Neural cell (in vitro differentiated cells): Measurements from ENCODE around the gene LGALS1. TPM values are rescaled to one million over a fixed set of nuclear protein-coding genes. Genes with fewer than 3 reads are reported as not detected.

Source experiments
- H2AFZ ChIP-seq: fragments of 200-600, 300-800 bp; sonication (generic), shearing (Covaris generic); 2 replicates; pipeline ENCODE4 v1.6.0; 2014; ENCODE audit warnings: low read depth, mild to moderate bottlenecking, antibody characterized with exemption, low read length, moderate library complexity
- H3F3A ChIP-seq: fragments of 200-600 bp; shearing (Covaris generic); 2 replicates; pipeline ENCODE4 v1.6.1; 2016; ENCODE audit warnings: mild to moderate bottlenecking, moderate library complexity, mixed read lengths, antibody characterized with exemption, low read length; ENCODE audit not compliant: insufficient read depth, poor library complexity, severe bottlenecking
- H3K27ac ChIP-seq: fragments of 200-600, 300-800 bp; sonication (generic), shearing (Covaris generic); 2 replicates; pipeline ENCODE4 v1.5.1; 2014; ENCODE audit warnings: mild to moderate bottlenecking, low read length, moderate library complexity
- H3K27me3 ChIP-seq: fragments of 300-800, 200-600 bp; sonication (generic), shearing (Covaris generic); 2 replicates; pipeline ENCODE4 v1.6.0; 2014; ENCODE audit warnings: mild to moderate bottlenecking, low read depth, low read length, moderate library complexity; ENCODE audit not compliant: insufficient read depth
- H3K36me3 ChIP-seq: fragments of 300-800, 200-600 bp; sonication (generic), shearing (Covaris generic); 2 replicates; pipeline ENCODE4 v1.5.1; 2014; ENCODE audit warnings: mild to moderate bottlenecking, antibody characterized with exemption, low read length, moderate library complexity; ENCODE audit not compliant: insufficient read depth
- H3K4me2 ChIP-seq: fragments of 300-800, 200-600 bp; sonication (generic), shearing (Covaris generic); 2 replicates; pipeline ENCODE4 v1.6.0; 2014; ENCODE audit warnings: mild to moderate bottlenecking, low read length
- H3K4me3 ChIP-seq: fragments of 300-800, 200-600 bp; sonication (generic), shearing (Covaris generic); 2 replicates; pipeline ENCODE4 v1.5.1; 2014; ENCODE audit warnings: mild to moderate bottlenecking, low read length, moderate library complexity
- H3K79me2 ChIP-seq: fragments of 200-600 bp; shearing (Covaris generic); replicated peaks from 2 replicates; pipeline ENCODE4 v1.6.0; 2014; ENCODE audit warnings: mild to moderate bottlenecking, low read length, moderate library complexity; ENCODE audit not compliant: insufficient read depth
- H3K9ac ChIP-seq: fragments of 300-800, 200-600 bp; sonication (generic), shearing (Covaris generic); 2 replicates; pipeline ENCODE4 v1.6.1; 2016; ENCODE audit warnings: mild to moderate bottlenecking, low read length, mixed read lengths
- H3K9me2 ChIP-seq: fragments of 200-600 bp; shearing (Covaris generic); 2 replicates; pipeline ENCODE4 v1.6.1; 2016; ENCODE audit warnings: mild to moderate bottlenecking, low read length, mixed read lengths; ENCODE audit not compliant: insufficient read depth
- H3K9me3 ChIP-seq: fragments of 200-600, 300-800 bp; sonication (generic), shearing (Covaris generic); 2 replicates; pipeline ENCODE4 v1.6.1; 2016; ENCODE audit warnings: mild to moderate bottlenecking, mixed run types, low read length, moderate library complexity, mixed read lengths
- H4K20me1 ChIP-seq: fragments of 200-600 bp; shearing (Covaris generic); 2 replicates; pipeline ENCODE4 v1.6.1; 2016; ENCODE audit warnings: mild to moderate bottlenecking, mixed run types; ENCODE audit not compliant: insufficient read depth
- CTCF ChIP-seq: fragments of 450-650 bp; IDR thresholded peaks from 2 replicates; pipeline ENCODE4 v1.5.1; 2014; ENCODE audit warnings: antibody characterized with exemption, mild to moderate bottlenecking, moderate library complexity; ENCODE audit not compliant: poor library complexity, severe bottlenecking
- EP300 ChIP-seq: fragments of 450-650 bp; conservative IDR thresholded peaks from 2 replicates; pipeline ENCODE4 v1.6.1; 2014; ENCODE audit warnings: antibody characterized with exemption, mild to moderate bottlenecking, moderate library complexity; ENCODE audit not compliant: poor library complexity, severe bottlenecking
- EZH2 ChIP-seq: fragments of 200-600, 300-800 bp; shearing (Covaris generic), sonication (generic); IDR thresholded peaks from 2 replicates; pipeline ENCODE4 v1.6.1; 2014; ENCODE audit warnings: antibody characterized with exemption, low read length, borderline replicate concordance, mild to moderate bottlenecking; ENCODE audit not compliant: insufficient read depth, poor library complexity, severe bottlenecking
- MXI1 ChIP-seq: fragments of 450-650 bp; conservative IDR thresholded peaks from 2 replicates; pipeline ENCODE4 v1.6.1; 2014; ENCODE audit warnings: antibody characterized with exemption, mild to moderate bottlenecking; ENCODE audit not compliant: poor library complexity, severe bottlenecking
- POLR2AphosphoS5 ChIP-seq: IDR thresholded peaks from 2 replicates; pipeline ENCODE4 v1.6.1; 2012
- RAD21 ChIP-seq: fragments of 450-650 bp; conservative IDR thresholded peaks from 2 replicates; pipeline ENCODE4 v1.6.1; 2014; ENCODE audit warnings: antibody characterized with exemption, mild to moderate bottlenecking, moderate library complexity
- REST ChIP-seq: IDR thresholded peaks from 2 replicates; pipeline ENCODE4 v1.6.1; 2012; ENCODE audit warnings: borderline replicate concordance
- SMC3 ChIP-seq: fragments of 450-650 bp; conservative IDR thresholded peaks from 2 replicates; pipeline ENCODE4 v1.6.1; 2014; ENCODE audit warnings: antibody characterized with exemption, mild to moderate bottlenecking, moderate library complexity; ENCODE audit not compliant: poor library complexity
- TAF1 ChIP-seq: IDR thresholded peaks from 2 replicates; pipeline ENCODE4 v1.6.1; 2012; ENCODE audit warnings: low read depth
- polyA plus RNA-seq: library from polyadenylated mRNA; depleted of rRNA; stranded (reverse); fragments of >200 nt; gene quantifications from 2 replicates; pipeline ENCODE4 v1.2.3, GENCODE V29; 2014

Gene LGALS1
- polyA plus RNA-seq, 1 donor from 2014 or later = not detected

- H3K79me2 ChIP-seq = no peaks in the 10 kb centered on the region
- H3K27me3 ChIP-seq = peaks cover 9% of the 10 kb centered on the region
- no peak overlapping the region for H3K27ac ChIP-seq
- no peaks in the 10 kb centered on the region for H3K36me3 ChIP-seq
- H3K4me3 ChIP-seq = no peak overlapping the region
- TF ChIP-seq CTCF (no peak), TAF1 (no peak), SMC3 (no peak), EZH2 (no peak), MXI1 (no peak), EP300 (no peak), POLR2AphosphoS5 (no peak), REST (no peak), RAD21 (no peak)
- H3K9ac ChIP-seq = no peak overlapping the region
- no peaks in the 10 kb centered on the region for H3K9me3 ChIP-seq
- no peak overlapping the region for H3K4me2 ChIP-seq
- H4K20me1 ChIP-seq = no peaks in the 10 kb centered on the region
- H3K9me2 ChIP-seq = no peaks in the 10 kb centered on the region
- no peak overlapping the region for H2AFZ ChIP-seq
- H3F3A ChIP-seq = no peaks in the 10 kb centered on the region
Observed at GRCh38 chr22:37634417-37634924, 41.0 kb upstream of the LGALS1 start.

GRCh38 chr22:37635157-37635556 is 40.3 kb upstream of the LGALS1 start:
- TF ChIP-seq RAD21 = no peak
- TF ChIP-seq POLR2AphosphoS5 = no peak
- no peak for TF ChIP-seq EP300
- no peak for TF ChIP-seq SMC3
- TF ChIP-seq REST = no peak
- peaks cover 15% of the 10 kb centered on the region for H3K27me3 ChIP-seq
- no peaks in the 10 kb centered on the region for H3K9me2 ChIP-seq
- H3K4me3 ChIP-seq = no peak overlapping the region
- H4K20me1 ChIP-seq = no peaks in the 10 kb centered on the region
- H3K36me3 ChIP-seq = no peaks in the 10 kb centered on the region
- H2AFZ ChIP-seq = no peak overlapping the region
- no peaks in the 10 kb centered on the region for H3K79me2 ChIP-seq
- H3K9ac ChIP-seq = no peak overlapping the region
- no peak overlapping the region for H3K4me2 ChIP-seq
- no peaks in the 10 kb centered on the region for H3K9me3 ChIP-seq
- H3F3A ChIP-seq = no peaks in the 10 kb centered on the region
- no peak overlapping the region for H3K27ac ChIP-seq
